HepG2 (cell line): Measurements from ENCODE around the gene METRN. TPM values are rescaled to one million over a fixed set of nuclear protein-coding genes. Genes with fewer than 3 reads are reported as not detected.

ENCODE experiments used
- AGO2 ChIP-seq: fragments of 200-400 bp; formaldehyde crosslinking; optimal IDR thresholded peaks from 2 replicates; pipeline ENCODE3; 2017; ENCODE audit warnings: mild to moderate bottlenecking, low read depth, low read length, moderate library complexity
- BCL6 ChIP-seq: IDR thresholded peaks from 2 replicates; pipeline ENCODE4 v1.6.1; 2016; ENCODE audit warnings: missing genetic modification reagents, missing compliant biosample characterization
- DNMT1 ChIP-seq: sonication (generic); formaldehyde crosslinking; IDR thresholded peaks from 2 replicates; pipeline ENCODE4 v1.5.1; 2020; ENCODE audit warnings: mild to moderate bottlenecking, missing genetic modification reagents
- FOSL1 ChIP-seq: sonication (generic); formaldehyde crosslinking; IDR thresholded peaks from 2 replicates; pipeline ENCODE4 v1.9.0; 2021; ENCODE audit warnings: missing genetic modification reagents, borderline replicate concordance
- NCOA5 ChIP-seq: sonication (generic); formaldehyde crosslinking; IDR thresholded peaks from 2 replicates; pipeline ENCODE4 v1.4.0; 2020; ENCODE audit warnings: missing genetic modification reagents
- RBM39 ChIP-seq: fragments of 200-400 bp; formaldehyde crosslinking; IDR thresholded peaks from one replicate; pipeline ENCODE4 v1.6.1; 2018; ENCODE audit warnings: antibody characterized with exemption, mild to moderate bottlenecking, low read depth, low read length; ENCODE audit not compliant: poor library complexity, severe bottlenecking
- SALL2 ChIP-seq: sonication (generic); formaldehyde crosslinking; IDR thresholded peaks from 2 replicates; pipeline ENCODE4 v1.8.1; 2023; ENCODE audit warnings: mild to moderate bottlenecking, missing genetic modification reagents, inconsistent platforms
- SNAPC2 ChIP-seq: sonication (generic); formaldehyde crosslinking; IDR thresholded peaks from 2 replicates; pipeline ENCODE4 v1.8.1; 2022; ENCODE audit warnings: mild to moderate bottlenecking, missing genetic modification reagents
- SOX5 ChIP-seq: IDR thresholded peaks from 2 replicates; pipeline ENCODE4 v1.6.1; 2016; ENCODE audit warnings: borderline replicate concordance
- TAF15 ChIP-seq: fragments of 200-400 bp; formaldehyde crosslinking; IDR thresholded peaks from one replicate; pipeline ENCODE4 v1.6.1; 2018; ENCODE audit warnings: mild to moderate bottlenecking, low read depth, low read length; ENCODE audit not compliant: poor library complexity, severe bottlenecking
- TGIF2 ChIP-seq: IDR thresholded peaks from 2 replicates; pipeline ENCODE4 v1.6.1; 2016; ENCODE audit warnings: control low read depth, missing compliant biosample characterization
- THAP11 ChIP-seq: IDR thresholded peaks from 2 replicates; pipeline ENCODE4 v1.6.1; 2016; ENCODE audit warnings: missing biosample characterization, missing genetic modification reagents
- TOE1 ChIP-seq: sonication (generic); formaldehyde crosslinking; IDR thresholded peaks from 2 replicates; pipeline ENCODE4 v1.4.0; 2020; ENCODE audit warnings: mild to moderate bottlenecking, missing genetic modification reagents
- ZBTB33 ChIP-seq: sonication (generic); formaldehyde crosslinking; IDR thresholded peaks from 2 replicates; pipeline ENCODE4 v1.4.0; 2020; ENCODE audit warnings: missing genetic modification reagents
- ZGPAT ChIP-seq: IDR thresholded peaks from 2 replicates; pipeline ENCODE4 v1.6.1; 2016; ENCODE audit warnings: mild to moderate bottlenecking
- ZMYM2 ChIP-seq: sonication (generic); formaldehyde crosslinking; IDR thresholded peaks from 2 replicates; pipeline ENCODE4 v1.8.0; 2022; ENCODE audit warnings: mild to moderate bottlenecking, missing genetic modification reagents
- ZNF138 ChIP-seq: sonication (generic); formaldehyde crosslinking; IDR thresholded peaks from 2 replicates; pipeline ENCODE4 v1.5.0; 2020; ENCODE audit warnings: mild to moderate bottlenecking, low read depth, missing genetic modification reagents
- ZNF207 ChIP-seq: fragments of 450-650 bp; IDR thresholded peaks from 2 replicates; pipeline ENCODE4 v1.6.1; 2016; ENCODE audit warnings: antibody characterized with exemption, borderline replicate concordance
- ZNF317 ChIP-seq: sonication (generic); formaldehyde crosslinking; IDR thresholded peaks from 2 replicates; pipeline ENCODE4 v1.5.0; 2020; ENCODE audit warnings: mild to moderate bottlenecking, missing genetic modification reagents
- ZNF343 ChIP-seq: sonication (generic); formaldehyde crosslinking; IDR thresholded peaks from 2 replicates; pipeline ENCODE4 v1.4.0; 2020; ENCODE audit warnings: mild to moderate bottlenecking, missing genetic modification reagents
- ZNF510 ChIP-seq: sonication (generic); formaldehyde crosslinking; IDR thresholded peaks from 2 replicates; pipeline ENCODE4 v1.4.0; 2020; ENCODE audit warnings: low read depth, mild to moderate bottlenecking, missing genetic modification reagents
- ZNF577 ChIP-seq: sonication (generic); formaldehyde crosslinking; IDR thresholded peaks from 2 replicates; pipeline ENCODE4 v1.4.0; 2020; ENCODE audit warnings: mild to moderate bottlenecking, low read depth, missing genetic modification reagents, borderline replicate concordance
- polyA plus RNA-seq, 8 experiments: library from polyadenylated mRNA; depleted of rRNA in 3 of 8; stranded (reverse) in 7 of 8; unstranded in 1 of 8; fragments of >200 nt; fragmentation: Illumina TruSeq in 4 of 8; extraction: Trizol in 4 of 8; gene quantifications; 2 replicates each; pipeline versions ENCODE4 v1.2.1 to v1.2.3, GENCODE V29; 2011 to 2016; ENCODE audit warnings: low read depth in 4 of 8, missing spikeins in 1 of 8, mixed read lengths in 1 of 8; ENCODE audit not compliant: insufficient read depth in 1 of 8
- total RNA-seq, 5 experiments: library from RNA; depleted of rRNA; stranded (reverse); fragments of >200 nt; fragmentation: Illumina TruSeq; extraction: Trizol; gene quantifications; 2 replicates each; pipeline ENCODE4 v1.2.3, GENCODE V29; 2016; ENCODE audit warnings: low read depth in 1 of 5
- TF ChIP-seq, protein P1 (sequence below): sonication (generic); formaldehyde crosslinking; IDR thresholded peaks from 2 replicates; pipeline ENCODE4 v1.5.0; 2020; ENCODE audit warnings: mild to moderate bottlenecking, missing genetic modification reagents
- TF ChIP-seq, protein P2 (sequence below): sonication (generic); formaldehyde crosslinking; IDR thresholded peaks from 2 replicates; pipeline ENCODE4 v1.5.0; 2020; ENCODE audit warnings: missing genetic modification reagents

Gene METRN
- total and polyA plus RNA-seq, 2 of the 13 experiments (the other 11 are each of a cell fraction or from before 2014, with no cell fraction given) = 25.5 to 46.1 TPM

- no peak; the same call in 1 of the 2 replicates for TF ChIP-seq TOE1 (CRISPR knock-in tag)
- TF ChIP-seq, protein P1, sequence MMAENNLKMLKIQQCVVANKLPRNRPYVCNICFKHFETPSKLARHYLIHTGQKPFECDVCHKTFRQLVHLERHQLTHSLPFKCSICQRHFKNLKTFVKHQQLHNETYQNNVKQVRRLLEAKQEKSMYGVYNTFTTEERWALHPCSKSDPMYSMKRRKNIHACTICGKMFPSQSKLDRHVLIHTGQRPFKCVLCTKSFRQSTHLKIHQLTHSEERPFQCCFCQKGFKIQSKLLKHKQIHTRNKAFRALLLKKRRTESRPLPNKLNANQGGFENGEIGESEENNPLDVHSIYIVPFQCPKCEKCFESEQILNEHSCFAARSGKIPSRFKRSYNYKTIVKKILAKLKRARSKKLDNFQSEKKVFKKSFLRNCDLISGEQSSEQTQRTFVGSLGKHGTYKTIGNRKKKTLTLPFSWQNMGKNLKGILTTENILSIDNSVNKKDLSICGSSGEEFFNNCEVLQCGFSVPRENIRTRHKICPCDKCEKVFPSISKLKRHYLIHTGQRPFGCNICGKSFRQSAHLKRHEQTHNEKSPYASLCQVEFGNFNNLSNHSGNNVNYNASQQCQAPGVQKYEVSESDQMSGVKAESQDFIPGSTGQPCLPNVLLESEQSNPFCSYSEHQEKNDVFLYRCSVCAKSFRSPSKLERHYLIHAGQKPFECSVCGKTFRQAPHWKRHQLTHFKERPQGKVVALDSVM (CRISPR knock-in tag) = no peak
- no peak for TF ChIP-seq ZNF577 (CRISPR knock-in tag)
- TF ChIP-seq ZGPAT (CRISPR knock-in tag) = peak; percentile 33; the same call in 1 of the 2 replicates
- peak; percentile 70; the same call in 1 of the 2 replicates for TF ChIP-seq DNMT1 (CRISPR knock-in tag)
- TF ChIP-seq ZMYM2 = peak; percentile 14; the same call in 1 of the 2 replicates
- TF ChIP-seq NCOA5 = no peak
- 0 out of 2 replicates have a peak, but pooled peaks have one; percentile 10 for TF ChIP-seq SOX5 (CRISPR knock-in tag)
- no peak for TF ChIP-seq ZNF510 (CRISPR knock-in tag)
- no peak for TF ChIP-seq ZNF138
- peak; percentile 50 for TF ChIP-seq AGO2
- no peak for TF ChIP-seq ZNF317 (CRISPR knock-in tag)
- no peak for TF ChIP-seq ZNF207
- peak; percentile 59; the same call in 1 of the 2 replicates for TF ChIP-seq THAP11
- no peak for TF ChIP-seq TAF15
- 0 out of 2 replicates have a peak, but pooled peaks have one; percentile 17 for TF ChIP-seq FOSL1 (CRISPR knock-in tag)
- no peak for TF ChIP-seq BCL6 (CRISPR knock-in tag)
- TF ChIP-seq ZNF343 = no peak
- TF ChIP-seq ZBTB33 = no peak
- TF ChIP-seq RBM39 = peak; percentile 14
- TF ChIP-seq SALL2 (CRISPR knock-in tag) = peak; percentile 0; the same call in 1 of the 2 replicates
- TF ChIP-seq TGIF2 (CRISPR knock-in tag) = peak; percentile 47; the same call in 1 of the 2 replicates
- TF ChIP-seq SNAPC2 = no peak
- TF ChIP-seq, protein P2, sequence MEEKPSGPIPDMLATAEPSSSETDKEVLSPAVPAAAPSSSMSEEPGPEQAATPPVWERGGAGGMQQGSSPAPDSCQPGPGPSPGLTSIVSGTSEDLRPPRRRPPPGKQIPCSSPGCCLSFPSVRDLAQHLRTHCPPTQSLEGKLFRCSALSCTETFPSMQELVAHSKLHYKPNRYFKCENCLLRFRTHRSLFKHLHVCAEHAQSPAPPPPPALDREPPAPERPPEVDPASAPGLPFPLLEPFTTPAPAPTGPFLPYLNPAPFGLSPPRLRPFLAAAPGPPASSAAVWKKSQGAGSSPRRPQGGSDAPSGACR (CRISPR knock-in tag) = 0 out of 2 replicates have a peak, but pooled peaks have one; percentile 8
Observed at GRCh38 chr16:679814-680624, 34.9 kb upstream of the METRN start, which contains the start of gene STUB1 (continued).
